Measurements from ENCODE around the gene FGF11. TPM values are rescaled to one million over a fixed set of nuclear protein-coding genes. Genes with fewer than 3 reads are reported as not detected.
A peak's percentile ranks its signal among the peaks of the same experiment; 100 is the strongest.

FGF11 gene
- total and polyA plus RNA-seq, 2 of the 13 experiments (the other 11 are each of a cell fraction or from before 2014, with no cell fraction given) = 0.20 to 7.6 TPM

DNA sequence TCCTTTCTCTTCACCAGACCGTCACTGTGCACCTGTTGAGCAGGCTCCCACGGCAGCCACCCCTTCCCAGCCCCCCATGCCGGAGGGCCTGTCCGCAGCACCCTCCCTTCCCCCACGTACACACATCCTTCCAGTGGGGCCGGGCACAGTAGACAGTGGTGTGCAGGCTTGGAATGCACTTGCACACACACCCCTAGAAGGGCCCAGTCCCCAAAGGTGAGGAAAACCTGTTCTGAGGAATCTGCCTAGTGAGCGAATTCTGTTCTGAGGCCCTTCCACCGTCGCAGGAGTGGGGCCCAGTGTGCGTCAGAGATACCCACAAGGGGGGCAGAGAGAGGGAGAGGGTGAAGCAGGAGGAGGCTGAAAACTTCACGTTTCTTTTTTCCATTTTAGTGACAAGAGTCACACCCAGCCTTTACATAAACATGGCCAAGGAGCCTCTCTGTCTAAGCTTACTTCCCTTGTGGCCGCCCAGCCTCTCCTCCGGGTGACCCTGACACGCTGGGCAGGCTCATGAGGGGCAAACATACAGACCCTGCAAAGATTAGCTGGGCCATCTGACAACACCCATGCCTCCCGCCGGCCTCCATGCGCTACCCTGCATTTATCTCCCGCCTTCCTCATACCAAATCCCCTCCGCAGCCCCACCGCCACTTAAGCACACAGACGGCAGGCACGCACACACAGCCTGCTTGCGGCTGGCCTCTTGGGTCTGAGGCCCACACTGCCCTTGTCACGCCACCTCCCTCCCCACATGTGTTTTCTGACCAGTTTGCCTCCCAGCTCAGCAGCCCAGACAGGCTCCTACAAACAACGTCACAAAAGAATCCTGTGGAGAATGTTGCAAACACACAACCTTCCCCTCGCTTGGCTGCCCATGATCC lies 38.3 kb downstream of the FGF11 start (continued):
- no peak for TF ChIP-seq HCFC1 (IDR thresholded peaks at IDR 0.05; ENCODE audit: low read depth, low read length)
- no peak for TF ChIP-seq DPF2 (CRISPR knock-in tag; IDR thresholded peaks at IDR 0.05; ENCODE audit: borderline replicate concordance, low read depth)
- no peak for TF ChIP-seq JUN (CRISPR knock-in tag; IDR thresholded peaks at IDR 0.05)
- no peak for TF ChIP-seq PHF21A (CRISPR knock-in tag; IDR thresholded peaks at IDR 0.05)
- peak; percentile 46 for TF ChIP-seq ZNF574 (CRISPR knock-in tag; IDR thresholded peaks at IDR 0.05)
- TF ChIP-seq, protein P1, sequence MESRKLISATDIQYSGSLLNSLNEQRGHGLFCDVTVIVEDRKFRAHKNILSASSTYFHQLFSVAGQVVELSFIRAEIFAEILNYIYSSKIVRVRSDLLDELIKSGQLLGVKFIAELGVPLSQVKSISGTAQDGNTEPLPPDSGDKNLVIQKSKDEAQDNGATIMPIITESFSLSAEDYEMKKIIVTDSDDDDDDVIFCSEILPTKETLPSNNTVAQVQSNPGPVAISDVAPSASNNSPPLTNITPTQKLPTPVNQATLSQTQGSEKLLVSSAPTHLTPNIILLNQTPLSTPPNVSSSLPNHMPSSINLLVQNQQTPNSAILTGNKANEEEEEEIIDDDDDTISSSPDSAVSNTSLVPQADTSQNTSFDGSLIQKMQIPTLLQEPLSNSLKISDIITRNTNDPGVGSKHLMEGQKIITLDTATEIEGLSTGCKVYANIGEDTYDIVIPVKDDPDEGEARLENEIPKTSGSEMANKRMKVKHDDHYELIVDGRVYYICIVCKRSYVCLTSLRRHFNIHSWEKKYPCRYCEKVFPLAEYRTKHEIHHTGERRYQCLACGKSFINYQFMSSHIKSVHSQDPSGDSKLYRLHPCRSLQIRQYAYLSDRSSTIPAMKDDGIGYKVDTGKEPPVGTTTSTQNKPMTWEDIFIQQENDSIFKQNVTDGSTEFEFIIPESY (CRISPR knock-in tag; IDR thresholded peaks at IDR 0.05) = peak; percentile 33; the same call in 1 of the 2 replicates
- TF ChIP-seq POLR2G (IDR thresholded peaks at IDR 0.05; ENCODE audit: low read depth, low read length) = no peak
- no peak for TF ChIP-seq ZNF235 (CRISPR knock-in tag; IDR thresholded peaks at IDR 0.05; ENCODE audit: borderline replicate concordance)
- no peak for TF ChIP-seq ZNF251 (CRISPR knock-in tag; IDR thresholded peaks at IDR 0.05)
- TF ChIP-seq, protein P2, sequence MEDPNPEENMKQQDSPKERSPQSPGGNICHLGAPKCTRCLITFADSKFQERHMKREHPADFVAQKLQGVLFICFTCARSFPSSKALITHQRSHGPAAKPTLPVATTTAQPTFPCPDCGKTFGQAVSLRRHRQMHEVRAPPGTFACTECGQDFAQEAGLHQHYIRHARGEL (CRISPR knock-in tag; IDR thresholded peaks at IDR 0.05) = no peak
- no peak for TF ChIP-seq ELF1 (CRISPR knock-in tag; IDR thresholded peaks at IDR 0.05)
- TF ChIP-seq GATAD2A (CRISPR knock-in tag; IDR thresholded peaks at IDR 0.05) = peak; percentile 42; the same call in 1 of the 2 replicates
- TF ChIP-seq RAD21 (CRISPR knock-in tag; IDR thresholded peaks at IDR 0.05) = no peak
- TF ChIP-seq ZNF260 (CRISPR knock-in tag; IDR thresholded peaks at IDR 0.05; ENCODE audit: borderline replicate concordance, low read depth) = no peak
- no peak for TF ChIP-seq THRA (CRISPR knock-in tag; IDR thresholded peaks at IDR 0.05; ENCODE audit: borderline replicate concordance)
- TF ChIP-seq TARDBP (CRISPR knock-in tag; IDR thresholded peaks at IDR 0.05) = peak; percentile 5; the same call in 1 of the 2 replicates
- TF ChIP-seq ZKSCAN1 (IDR thresholded peaks at IDR 0.05; ENCODE audit: low read length) = no peak
- TF ChIP-seq ZSCAN21 (CRISPR knock-in tag; IDR thresholded peaks at IDR 0.05; ENCODE audit: borderline replicate concordance) = no peak
- TF ChIP-seq ZNF569 (CRISPR knock-in tag; IDR thresholded peaks at IDR 0.05; ENCODE audit: borderline replicate concordance) = no peak
- no peak for TF ChIP-seq ZFP36L1 (CRISPR knock-in tag; IDR thresholded peaks at IDR 0.05)
- no peak for TF ChIP-seq ZNF143 (CRISPR knock-in tag; IDR thresholded peaks at IDR 0.05)

All from HepG2 (cell line).